GM10266 (cell line): Measurements from ENCODE around the gene IBSP.

ENCODE experiments used
- DNase-seq: peaks from one replicate; pipeline ENCODE4 v3.0.0; 2012; ENCODE audit errors: extremely low spot score
- TF ChIP-seq, protein P1 (sequence below): IDR thresholded peaks from 2 replicates; pipeline ENCODE4 v1.5.1; 2012; ENCODE audit warnings: mild to moderate bottlenecking, low read depth; ENCODE audit not compliant: control insufficient read depth, insufficient read depth; ENCODE audit errors: missing control alignments

The IBSP gene

DNA sequence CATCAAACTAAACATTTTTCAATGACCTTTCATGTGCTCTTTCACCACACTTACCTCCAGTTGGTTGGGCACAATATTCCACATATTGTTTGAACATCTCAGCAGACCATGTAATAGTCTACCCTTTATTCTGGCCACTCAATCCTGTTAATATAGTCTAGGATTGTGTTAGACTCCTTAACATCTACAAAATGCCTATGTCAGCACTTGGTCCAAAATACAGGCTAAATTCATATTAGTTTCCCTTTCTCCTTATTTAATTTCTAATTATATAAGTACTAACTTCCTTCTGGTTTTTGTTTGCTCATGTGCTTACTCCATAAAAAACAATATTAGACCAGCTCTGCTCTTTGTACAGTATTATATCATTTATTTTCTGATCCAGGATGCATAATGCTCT is 54.5 kb downstream of the IBSP start:
- TF ChIP-seq, protein P1, sequence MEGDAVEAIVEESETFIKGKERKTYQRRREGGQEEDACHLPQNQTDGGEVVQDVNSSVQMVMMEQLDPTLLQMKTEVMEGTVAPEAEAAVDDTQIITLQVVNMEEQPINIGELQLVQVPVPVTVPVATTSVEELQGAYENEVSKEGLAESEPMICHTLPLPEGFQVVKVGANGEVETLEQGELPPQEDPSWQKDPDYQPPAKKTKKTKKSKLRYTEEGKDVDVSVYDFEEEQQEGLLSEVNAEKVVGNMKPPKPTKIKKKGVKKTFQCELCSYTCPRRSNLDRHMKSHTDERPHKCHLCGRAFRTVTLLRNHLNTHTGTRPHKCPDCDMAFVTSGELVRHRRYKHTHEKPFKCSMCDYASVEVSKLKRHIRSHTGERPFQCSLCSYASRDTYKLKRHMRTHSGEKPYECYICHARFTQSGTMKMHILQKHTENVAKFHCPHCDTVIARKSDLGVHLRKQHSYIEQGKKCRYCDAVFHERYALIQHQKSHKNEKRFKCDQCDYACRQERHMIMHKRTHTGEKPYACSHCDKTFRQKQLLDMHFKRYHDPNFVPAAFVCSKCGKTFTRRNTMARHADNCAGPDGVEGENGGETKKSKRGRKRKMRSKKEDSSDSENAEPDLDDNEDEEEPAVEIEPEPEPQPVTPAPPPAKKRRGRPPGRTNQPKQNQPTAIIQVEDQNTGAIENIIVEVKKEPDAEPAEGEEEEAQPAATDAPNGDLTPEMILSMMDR = no peak
- DNase-seq = no peak

DNA sequence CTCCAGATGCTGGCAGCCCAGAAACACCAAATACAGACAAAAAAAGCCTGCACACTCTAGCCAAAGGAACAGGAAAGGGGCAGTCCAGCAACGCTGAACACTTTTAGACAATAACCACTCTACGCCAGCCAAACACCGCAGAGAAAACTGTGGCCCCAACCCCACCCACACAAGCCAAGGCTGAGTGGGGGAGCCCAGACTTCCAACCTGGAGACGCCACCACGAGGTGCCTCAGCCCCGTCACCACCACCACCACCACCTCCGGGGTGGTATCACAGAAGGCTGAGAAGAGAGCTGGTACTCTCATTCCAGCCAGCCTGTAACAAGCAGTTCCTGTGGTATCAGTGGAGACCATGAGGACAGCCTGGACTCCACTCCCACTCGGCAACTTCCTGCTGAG is 56.2 kb downstream of the IBSP start:
- no peak for DNase-seq

DNA sequence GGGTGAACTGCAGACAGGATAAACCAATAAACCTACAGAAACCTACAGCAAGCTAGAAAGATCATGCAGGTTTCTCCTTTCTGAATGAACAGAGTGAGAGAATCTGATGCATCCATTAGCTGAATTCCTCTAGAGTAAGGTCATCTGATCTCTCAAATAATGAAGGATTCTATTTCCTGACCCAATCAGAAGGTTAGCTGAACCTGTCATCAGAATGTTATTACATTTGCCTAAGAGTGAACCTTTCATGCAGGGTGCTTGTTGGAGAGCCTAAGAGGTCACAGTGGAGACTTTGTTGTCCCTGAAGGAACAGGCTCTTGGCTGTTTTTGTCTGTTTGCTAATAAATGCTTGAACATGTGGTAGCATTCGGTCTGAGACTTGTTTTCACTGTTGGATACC is 57.5 kb downstream of the IBSP start:
- DNase-seq = no peak
- TF ChIP-seq, protein P1 = no peak

More for the DNA sequence above, 56.2 kb downstream of the IBSP start:
- TF ChIP-seq, protein P1 = no peak

DNA sequence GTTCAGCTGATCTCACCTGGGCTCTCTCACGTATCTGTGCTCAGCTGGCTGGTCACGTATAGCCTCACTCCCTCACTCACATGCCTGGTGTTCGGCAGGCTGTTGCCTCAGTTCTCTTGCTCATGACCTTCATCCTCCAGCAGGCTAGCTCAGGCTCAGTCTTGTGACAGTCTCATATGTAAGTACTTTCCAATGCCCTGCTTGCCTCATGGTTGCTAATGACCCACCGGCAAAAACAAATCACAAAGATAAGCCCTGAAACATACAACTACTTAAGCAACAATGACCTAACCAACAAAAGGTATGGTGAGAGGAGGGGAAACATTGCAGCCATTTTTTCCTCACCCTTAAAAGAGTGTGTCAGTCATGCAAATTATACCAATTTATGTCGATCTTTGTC is 58.4 kb downstream of the IBSP start:
- no peak for DNase-seq
- TF ChIP-seq, protein P1 = no peak
